Activated CD4-positive, alpha-beta T cell treated with anti-CD3 and anti-CD28 coated beads, Interleukin-2, amount 50 U/mL, for 24 hours (primary cell): ENCODE data around the gene PTGIS.
A peak's percentile ranks its signal among the peaks of the same experiment; 100 is the strongest.

ENCODE experiments used
- DNase-seq, 2 donors: peaks; one replicate each; pipeline ENCODE4 v3.0.0-alpha.2; 2020; ENCODE audit warnings: low read depth in 1 of 2, low spot score in 1 of 2

The PTGIS gene

DNA sequence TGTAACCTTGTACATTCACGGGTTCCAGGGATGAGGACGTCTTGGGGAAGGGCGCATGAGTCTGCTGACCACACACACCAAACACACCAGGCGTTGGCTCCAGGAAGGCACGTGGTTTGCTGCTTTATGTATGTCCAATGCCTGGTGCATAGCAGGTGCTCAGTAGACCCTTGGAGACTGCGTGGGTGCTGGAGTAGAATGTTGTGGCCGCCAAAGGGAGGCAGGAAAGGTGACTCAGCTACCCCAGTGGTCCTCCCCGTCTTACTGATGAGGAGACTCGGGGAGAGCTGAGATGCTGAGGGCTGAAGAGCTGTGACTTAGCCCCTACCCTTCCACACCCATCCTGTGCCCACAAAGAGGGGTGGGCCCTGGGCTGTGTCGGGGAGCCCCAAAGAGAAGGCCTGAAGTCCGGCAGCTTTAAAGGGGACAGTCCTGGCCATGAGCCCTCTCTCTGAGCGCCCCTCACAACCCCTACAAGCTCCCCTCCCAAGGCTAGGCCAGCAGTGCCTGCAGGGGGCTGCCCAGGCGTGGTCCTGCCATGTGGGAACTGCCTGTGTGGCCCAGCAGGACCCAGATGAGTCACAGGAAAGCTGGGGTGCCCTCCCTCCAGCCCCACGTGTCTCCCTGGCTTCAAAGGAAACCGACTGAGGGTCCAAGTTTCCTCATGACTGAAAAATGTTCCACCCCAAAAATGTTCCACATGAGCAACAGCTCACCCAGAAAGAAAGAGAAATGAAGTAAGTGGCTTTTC lies 28.0 kb upstream of the PTGIS start:
- peak in 1 of 2 donors; percentile 48 for DNase-seq

DNA sequence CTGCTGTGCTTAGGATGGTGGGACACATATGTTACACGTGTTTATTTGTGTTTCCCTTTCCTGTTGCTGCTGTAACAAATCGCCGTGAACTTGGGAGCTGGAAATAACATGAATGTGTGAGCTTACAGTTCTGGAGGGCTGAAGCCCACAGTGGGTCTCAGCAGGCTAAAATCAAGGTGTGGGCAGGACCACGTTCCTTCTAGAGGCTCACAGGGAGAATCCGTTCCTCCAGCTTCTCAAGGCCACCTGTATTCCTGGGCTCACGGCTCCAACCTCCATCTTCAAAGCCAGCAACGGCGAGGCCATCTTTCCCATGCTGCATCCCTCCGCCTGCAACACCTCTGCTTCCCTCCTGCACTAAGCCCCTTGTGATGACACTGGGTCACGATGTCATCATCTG lies 27.4 kb upstream of the PTGIS start:
- no peak for DNase-seq

DNA sequence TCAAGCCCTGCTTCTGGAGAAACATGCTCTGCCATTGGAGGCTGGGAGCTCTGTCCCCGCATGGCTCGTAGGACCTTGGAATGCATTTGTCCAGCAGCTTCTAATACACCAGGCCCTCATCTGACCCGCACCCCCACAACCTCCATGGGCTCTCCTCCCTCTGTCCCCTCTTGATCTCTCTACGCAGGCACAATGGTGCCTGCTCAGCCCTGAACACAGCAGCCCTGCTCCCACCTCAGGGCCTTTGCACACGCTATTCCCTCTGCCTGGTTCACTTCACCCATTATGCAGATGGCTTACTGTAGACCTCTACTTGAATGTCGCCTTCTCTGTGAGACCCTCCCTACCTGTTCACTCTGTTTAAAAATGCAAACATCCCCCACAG lies 27.0 kb upstream of the PTGIS start:
- no peak for DNase-seq

DNA sequence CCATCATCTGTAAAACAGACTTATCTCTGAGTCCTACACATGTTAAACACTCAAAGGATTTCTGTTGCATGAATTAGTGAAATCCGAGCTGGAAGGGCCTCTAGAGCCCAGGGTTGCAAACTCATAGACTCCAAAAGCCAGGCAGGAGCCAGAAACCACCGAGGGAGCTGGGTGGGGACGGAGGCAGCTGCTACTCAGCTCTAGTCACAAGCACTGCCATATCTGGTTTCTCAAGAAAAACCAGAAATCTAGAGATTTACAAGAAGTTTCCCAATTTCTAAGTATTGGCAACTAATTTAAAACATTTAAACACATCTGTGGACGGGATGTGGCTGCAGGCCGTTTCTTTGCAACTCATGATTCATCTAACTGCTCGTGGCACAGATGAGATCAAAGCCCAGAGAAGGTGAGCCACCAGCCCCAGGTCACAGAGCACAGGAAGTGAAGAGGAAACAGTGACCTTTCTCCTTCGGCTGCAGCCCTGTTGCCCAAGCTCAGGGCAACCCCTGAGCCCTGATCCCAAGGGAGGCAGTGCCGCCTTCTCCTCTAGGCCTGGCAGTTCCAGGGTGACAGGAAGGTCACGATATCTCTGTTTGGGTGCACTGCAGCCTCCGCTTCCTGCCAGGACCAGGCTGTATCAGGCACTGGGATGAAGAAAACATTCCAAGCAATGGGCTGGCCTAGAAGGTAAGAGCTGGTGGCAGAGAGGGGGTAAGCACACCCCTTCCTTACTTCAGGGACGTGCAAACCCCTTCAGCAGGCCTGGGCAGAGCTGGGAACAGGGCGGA lies 26.4 kb upstream of the PTGIS start:
- peak; percentile 36 to 44 for DNase-seq

DNA sequence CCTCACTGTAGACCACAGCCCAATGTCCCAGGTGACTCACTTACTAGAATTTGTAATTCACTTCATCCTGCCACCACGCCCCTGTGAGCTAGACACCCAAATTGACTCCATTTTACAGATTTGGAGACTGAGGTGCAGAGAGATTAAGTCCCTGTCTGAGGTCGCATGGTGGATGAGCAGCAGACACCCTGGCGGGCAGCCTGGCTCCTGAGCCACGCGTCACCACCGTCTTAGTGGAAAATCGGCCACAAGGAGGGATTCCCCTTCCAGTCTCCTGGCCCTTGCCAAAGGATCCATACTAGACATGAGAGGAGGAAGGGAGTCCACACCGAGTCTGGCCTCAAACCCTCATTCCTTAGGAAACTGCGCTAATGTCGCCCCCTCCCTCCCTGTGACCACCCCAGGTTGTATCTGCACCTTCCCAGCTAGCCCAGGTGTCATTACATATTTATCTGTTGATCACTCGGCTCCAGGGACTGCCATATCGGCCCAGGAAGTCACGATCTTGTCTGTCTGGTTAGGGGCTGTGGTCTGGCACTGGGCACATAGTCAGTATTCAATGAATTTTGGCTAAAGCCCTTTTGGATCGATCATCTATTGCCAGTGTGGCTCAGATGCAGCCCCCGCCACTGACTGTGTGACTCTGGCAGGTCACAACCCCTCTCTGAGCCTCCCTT lies 25.7 kb upstream of the PTGIS start:
- DNase-seq: no peak

DNA sequence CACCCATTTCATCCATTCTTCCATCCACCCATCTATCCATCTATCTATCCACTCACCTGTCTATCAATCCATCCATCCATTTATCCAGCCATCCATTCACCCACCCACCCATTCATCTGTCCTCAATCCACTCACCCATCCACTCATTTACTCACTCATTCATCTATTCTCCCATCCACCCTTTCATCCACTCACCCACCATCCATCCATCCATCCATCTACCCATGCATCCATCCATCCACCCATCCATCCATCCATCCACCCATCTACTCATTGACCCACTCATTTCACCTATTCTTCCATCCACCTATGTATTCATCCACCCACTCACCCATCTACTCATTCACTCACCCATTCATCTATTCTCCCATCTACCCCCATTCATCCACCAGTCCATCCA lies 24.2 kb upstream of the PTGIS start:
- no peak for DNase-seq

DNA sequence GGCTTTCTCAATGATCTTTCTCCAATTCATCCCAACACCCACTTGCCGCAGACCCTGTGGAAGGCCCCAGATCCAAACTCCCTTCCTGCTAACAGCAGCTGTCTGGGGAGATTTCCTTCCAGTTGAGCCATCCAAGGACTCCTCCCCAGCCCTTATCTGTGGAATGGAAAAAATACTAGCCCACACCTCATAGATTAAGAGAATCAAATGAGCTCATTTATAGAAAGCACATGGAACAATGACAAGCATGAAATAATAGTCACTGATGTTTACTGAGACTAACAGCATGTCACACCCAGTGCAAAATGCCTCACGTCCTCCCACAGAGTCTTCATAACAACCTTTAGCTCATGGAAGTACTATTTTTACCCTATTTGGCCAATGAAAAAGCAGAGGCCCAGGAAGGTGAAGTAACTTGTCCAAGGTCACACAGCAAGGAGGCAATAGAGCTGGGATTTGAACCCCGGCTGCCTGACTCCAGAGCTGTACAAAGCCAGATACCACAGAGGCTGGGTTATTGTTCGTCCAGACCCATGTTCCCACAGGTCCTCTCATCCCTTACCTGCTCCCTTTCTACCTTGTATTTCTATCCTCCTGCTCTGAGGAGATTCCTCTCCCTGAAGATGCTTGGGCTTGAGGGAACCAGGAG lies 23.4 kb upstream of the PTGIS start:
- no peak for DNase-seq

DNA sequence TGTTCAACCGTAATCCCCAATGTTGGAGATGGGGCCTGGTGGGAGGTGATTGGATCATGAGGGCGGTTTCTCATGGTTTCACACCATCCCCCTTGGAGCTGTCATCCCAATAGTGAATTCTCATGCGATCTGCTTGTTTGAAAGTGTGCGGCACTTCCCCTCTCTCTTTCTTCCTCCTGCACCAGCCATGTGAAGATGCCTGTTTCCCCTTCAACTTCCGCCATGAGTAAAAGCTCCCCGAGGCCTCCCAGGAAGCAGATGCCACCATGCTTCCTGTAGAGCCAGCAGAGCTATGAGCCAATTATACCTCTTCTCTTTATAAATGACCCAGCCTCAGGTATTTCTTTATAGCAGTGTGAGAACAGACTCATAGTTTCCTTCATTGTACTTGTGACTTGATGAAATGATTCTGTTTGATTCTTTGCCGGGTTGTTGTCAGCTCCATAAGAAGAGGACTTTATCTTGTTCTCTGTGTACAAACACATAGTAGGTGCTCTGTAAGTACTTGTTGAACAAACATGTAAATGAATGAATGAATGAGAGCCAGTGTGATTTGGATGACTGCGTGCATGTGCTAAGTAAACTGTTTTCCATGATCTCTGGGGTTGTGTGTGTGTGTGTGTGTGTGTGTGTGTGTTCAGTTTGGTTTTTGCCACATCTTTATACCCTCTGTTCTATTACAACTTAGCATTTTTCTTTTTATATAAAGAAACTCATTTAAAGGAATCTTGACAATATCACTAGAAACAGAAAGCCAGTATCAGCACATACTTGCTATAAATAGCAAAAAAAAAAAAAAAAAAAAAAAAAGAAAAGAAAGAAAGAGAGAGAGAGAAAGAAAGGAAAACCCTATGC lies 22.5 kb upstream of the PTGIS start:
- DNase-seq: no peak

DNA sequence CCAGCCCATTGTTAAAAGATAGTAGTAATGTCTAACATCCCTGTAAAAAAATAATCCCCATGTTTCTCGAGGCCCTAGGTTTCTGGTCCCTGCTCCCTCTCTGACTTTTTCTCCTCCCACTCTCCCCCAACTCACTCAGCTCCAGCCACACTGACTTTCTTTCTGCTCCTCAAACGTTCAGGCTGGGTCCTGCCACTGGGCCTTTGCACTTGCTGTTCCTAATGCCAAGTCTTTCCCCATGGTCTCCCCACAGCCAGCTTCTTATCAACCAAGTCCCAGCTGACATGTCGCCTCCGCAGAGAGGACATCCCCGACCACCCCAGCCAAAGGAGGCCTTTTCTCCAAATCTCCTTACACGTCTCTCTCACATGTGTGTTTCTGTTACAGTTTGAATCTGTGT lies 21.8 kb upstream of the PTGIS start:
- DNase-seq: no peak

DNA sequence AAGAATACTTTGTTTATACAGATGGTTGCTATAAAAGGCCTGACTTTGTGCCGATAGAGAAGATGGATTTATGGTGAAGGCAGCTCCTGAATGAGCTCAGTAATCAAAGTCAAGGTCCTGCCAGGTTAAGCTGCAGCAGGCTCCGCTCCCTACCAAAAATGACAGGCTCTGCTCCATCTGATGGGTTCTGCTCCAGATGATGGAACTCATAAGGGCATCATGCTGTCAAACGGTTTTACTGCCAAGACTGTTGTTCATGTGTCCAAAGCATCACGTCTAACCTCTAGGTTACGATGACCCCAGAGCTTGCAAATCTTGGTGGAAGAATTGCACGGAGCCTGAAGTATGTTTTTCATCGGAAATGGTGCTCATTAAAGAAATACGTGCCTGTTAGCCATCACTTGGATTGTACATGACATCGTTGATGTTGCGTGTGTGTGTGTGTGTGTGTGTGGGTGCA lies 19.2 kb upstream of the PTGIS start:
- no peak for DNase-seq

DNA sequence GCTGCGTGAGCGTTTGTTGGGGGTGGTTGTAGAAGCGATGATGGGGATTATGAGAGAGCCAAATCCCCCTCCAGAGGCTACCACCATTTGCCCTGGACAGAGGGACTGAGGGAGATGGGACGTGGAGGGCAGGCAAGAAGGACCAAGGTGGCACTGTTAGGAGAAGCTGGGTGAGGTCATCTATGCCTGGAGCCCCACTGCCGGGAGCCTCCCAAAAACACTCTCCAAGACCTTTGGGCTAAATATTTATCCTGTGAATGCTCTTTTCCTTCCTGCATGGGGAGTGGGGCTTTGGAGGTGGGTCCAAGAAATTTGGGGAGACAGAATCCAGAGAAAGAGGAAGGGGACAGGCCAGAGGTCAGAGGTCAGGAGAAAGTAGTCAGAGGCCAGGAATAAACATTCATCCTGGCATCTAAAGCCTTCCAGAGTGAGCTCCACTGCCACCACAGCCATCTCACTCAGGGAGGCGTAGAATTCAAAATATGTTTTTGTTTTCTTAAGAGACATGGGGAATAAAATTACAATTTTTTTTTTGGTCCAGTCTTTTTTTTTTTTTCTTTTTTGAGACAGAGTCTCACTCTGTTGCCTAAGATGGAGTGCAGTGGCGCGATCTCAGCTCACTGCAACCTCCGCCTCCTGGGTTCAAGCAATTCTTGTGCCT lies 17.8 kb upstream of the PTGIS start:
- DNase-seq: no peak

DNA sequence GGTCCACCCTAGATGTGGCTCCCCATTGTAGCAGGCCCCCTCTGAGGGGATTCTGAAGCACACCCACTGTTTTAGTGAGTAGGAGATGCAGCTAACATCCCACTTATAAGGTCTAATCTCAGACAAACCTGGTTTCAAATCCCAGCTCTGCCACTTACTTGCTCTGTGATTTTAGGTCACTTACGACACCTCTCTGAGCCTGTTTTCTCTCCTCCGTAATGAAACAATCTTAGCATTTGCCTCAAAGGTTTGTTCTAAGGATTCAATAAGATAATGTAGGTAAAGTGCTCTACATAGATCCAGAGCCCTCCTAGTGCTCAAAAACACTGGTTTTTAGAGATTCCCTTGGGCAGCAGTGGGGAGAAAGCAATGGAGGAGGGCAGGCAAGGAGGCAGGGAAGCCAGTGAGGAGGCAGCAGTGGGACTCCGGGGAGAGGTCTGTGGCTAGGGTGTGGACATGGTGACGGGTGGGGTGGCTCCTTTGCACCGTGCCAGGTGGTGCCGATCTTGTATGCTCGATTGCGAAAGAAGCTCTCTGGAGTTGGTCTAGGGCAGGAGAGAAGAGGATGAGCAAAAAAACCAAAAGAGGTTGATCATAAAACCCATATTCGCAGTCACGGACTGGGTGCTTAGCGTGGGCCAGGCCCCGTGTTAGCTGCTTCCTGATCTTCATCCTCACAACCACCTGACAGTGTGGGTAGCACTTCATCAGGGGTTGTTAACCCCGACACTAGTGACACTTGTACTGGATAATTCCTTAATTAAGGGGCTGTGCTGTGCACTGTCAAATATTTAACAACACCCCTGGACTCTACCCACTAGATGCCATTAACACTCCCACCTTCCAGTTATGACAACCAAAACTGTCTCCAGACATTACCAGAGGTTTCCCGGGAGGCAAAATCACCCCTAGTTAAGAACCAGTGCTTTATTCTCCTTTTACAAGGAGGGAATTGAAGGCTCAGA lies 16.8 kb upstream of the PTGIS start:
- no peak for DNase-seq

DNA sequence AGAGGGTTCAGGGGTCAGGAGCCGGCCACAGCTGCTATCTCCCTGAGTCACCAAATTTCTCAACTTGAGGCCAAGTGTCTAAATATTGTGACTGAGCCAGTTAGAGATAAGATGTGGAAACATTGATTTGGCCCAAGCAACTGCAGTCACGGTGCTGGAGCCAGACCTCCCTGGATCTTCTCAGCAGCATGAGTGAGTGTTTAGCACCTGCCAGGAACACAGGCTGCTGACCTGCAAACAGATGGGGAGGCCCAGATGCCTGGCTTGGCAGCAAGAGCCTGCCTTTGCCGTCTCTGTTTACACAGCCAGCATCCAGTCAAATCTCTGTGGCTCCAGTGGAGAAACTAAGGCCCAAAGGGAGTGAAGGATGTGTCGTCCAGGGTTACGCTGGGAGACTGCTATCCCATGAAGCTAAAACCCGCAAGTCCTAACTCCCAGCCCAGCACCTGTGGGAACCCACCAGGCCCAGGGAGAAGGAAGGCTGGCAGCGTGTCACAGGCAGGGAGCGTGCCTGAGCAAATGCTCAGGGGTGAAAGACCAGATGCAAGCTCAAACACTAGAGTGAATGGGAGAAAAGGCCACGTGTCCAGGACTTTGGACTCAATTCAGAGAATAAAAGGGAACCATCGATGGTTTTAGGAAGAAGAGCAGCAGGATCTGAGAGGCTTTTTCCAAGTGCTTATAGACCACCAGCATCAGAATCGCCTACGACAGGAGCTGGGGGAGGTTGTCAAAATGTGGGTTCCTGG lies 15.9 kb upstream of the PTGIS start:
- no peak for DNase-seq

DNA sequence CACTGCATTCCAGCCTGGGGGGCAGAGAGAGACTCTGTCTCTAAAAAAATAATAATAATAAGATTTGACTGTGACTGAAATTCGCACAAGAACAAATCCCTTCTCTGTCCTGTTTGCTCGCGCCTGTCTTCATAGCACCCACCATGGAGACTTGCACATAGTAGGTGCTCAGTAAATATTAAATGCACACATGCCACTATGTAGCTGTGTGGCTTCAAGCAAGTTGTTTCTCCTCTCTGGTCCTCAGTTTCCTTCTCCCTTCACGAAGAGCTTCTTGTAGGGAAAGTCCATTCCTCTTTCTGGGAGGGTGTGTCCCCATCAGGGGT lies 15.4 kb upstream of the PTGIS start:
- DNase-seq: no peak

DNA sequence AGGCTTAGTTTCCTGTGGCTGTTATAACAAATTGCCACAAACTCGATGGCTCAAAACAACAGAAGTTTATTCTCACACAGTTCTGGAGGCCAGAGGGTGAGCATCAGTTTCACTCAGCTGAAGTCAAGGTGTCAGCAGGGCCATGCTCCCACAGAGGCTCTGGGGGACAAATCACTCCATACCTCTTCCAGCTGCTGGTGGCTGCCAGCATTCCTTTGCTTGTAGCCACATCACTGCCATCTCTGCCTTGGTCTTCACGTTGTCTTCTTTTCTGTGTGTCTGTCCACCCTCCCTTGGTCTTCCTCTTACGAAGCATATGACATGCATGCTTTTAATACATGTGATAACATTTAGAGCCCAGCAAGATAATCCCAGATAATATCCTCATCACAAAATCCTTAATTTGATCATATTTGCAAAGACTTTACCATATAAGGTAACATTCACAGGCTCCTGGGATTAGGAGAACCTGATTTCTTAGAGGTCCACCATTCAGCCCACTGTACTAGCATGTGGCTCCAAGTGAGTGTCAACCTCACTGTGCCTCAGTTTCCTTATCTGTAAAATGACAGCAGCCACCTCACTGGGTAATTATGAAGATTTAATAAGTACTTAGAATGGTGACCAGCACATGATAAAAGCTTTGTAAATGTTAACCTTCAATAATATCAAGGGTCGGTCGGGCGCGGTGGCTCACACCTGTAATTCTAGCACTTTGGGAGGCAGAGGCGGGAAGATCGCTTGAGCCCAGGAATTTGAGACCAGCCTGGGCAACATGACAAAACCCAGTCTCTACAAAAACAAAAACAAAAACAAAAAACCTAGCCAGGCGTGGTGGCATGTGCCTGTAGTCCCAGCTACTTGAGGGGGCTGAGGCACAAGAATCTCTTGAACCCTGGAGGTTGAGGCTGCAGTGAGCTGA lies 14.7 kb upstream of the PTGIS start:
- no peak for DNase-seq

DNA sequence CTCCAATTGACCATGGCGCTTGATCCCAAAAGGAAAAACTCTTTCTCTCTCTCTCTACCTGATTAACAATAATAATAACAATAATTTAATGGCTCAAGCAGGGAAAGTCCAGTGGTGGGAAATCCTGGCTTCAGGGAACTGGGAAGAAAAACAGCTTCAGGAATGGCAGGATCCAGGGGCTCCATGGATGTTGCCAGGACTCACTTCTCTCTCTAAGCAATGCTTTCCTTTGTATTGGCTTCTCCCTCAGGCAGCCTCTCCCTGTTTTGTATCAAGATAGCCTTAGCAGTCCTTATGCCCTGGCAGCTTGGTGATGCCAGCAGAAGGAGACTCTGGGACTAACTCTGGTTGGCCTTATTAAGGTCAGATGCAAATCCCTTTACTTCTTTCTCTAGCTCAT lies 13.5 kb upstream of the PTGIS start:
- no peak for DNase-seq

DNA sequence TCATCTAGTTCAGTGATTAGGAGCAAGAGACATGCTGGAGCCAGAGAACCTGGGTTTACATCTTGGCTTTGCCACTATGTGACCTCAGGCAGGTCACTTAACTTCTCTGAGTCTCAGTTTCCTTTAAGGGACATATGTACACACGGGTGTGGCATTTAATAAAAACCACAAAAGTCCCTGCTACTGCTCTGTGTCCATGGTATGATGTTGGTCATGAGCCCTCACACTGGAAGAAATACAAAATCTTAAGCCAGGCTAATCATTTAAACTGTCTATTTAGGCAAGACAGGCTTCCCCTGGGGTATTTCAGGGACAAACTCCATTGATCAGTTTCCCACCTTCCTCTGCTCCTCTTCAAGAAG lies 12.9 kb upstream of the PTGIS start:
- DNase-seq: no peak
